WI38 (cell line): ENCODE results near the gene MAGIX.
"Not testable (repeated sequence)": the region's sequence is repeated elsewhere in the genome, so short reads cannot be mapped to it uniquely, and the experiment has no call there.

Experiments used
- H3K4me3 ChIP-seq: 2 replicates; pipeline ENCODE4 v1.5.1; 2011; ENCODE audit warnings: low read depth, mild to moderate bottlenecking, control low read depth, low read length
- TF ChIP-seq, protein P1 (sequence below): IDR thresholded peaks from 2 replicates; pipeline ENCODE4 v1.5.1; 2012; ENCODE audit warnings: low read depth, mild to moderate bottlenecking, control low read depth, low read length

MAGIX gene

GRCh38 chrX:49162620-49163019, at the start of gene MAGIX:
Gene MAGIX, plus strand, starts transcription at chrX:49162758. Its CDS starts 132 bp downstream, at chrX:49162890.
- TF ChIP-seq, protein P1, sequence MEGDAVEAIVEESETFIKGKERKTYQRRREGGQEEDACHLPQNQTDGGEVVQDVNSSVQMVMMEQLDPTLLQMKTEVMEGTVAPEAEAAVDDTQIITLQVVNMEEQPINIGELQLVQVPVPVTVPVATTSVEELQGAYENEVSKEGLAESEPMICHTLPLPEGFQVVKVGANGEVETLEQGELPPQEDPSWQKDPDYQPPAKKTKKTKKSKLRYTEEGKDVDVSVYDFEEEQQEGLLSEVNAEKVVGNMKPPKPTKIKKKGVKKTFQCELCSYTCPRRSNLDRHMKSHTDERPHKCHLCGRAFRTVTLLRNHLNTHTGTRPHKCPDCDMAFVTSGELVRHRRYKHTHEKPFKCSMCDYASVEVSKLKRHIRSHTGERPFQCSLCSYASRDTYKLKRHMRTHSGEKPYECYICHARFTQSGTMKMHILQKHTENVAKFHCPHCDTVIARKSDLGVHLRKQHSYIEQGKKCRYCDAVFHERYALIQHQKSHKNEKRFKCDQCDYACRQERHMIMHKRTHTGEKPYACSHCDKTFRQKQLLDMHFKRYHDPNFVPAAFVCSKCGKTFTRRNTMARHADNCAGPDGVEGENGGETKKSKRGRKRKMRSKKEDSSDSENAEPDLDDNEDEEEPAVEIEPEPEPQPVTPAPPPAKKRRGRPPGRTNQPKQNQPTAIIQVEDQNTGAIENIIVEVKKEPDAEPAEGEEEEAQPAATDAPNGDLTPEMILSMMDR = no peak
- 0 out of 2 replicates have a peak within 1 kb of the TSS, but pooled peaks have one; percentile 22 for H3K4me3 ChIP-seq

DNA sequence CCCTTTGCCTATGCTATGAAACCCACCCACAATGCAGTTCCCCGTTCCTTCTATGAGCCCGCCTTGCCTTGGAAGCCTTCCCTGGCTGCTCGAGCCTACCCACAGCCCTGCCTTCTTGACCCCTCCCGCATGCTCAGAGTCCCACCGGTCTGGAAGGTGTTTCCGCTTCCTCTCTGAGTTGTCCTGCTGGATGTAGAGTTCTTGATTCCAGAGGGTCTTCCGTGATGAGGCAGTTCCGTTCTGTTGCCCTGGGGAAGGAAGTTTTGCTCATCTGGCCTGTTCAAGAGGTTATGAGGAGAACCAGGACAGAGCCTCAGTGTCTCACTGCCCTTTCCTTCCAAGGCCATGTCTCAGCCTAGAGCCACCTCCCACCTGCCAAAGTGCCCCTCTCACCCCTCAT, 46.5 kb upstream of the MAGIX start:
- H3K4me3 ChIP-seq = no peak overlapping the region
- TF ChIP-seq, protein P1 = no peak

DNA sequence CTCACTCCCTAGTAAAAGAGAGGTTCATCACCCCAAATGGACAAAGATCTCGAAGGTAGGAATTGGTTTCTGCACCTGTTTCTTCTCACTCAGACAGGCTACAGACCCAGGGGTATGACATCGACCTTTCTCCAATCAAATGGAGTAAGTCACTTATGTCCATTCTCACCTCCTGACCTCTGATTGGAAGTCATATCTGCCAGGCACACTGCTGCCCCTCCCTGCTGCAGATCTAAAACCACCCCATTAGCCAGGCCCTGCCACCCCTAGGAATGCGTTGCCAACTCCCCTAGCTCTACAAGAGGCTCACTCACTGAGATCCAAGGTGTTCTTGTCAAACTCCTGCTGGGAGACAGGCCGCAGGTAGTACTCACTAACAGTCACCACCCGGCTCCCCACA, 45.8 kb upstream of the MAGIX start:
- H3K4me3 ChIP-seq = no peak overlapping the region
- TF ChIP-seq, protein P1 = no peak

GRCh38 chrX:49117581-49117980, 45.0 kb upstream of the MAGIX start:
- TF ChIP-seq, protein P1 = no peak
- H3K4me3 ChIP-seq = no peak overlapping the region

DNA sequence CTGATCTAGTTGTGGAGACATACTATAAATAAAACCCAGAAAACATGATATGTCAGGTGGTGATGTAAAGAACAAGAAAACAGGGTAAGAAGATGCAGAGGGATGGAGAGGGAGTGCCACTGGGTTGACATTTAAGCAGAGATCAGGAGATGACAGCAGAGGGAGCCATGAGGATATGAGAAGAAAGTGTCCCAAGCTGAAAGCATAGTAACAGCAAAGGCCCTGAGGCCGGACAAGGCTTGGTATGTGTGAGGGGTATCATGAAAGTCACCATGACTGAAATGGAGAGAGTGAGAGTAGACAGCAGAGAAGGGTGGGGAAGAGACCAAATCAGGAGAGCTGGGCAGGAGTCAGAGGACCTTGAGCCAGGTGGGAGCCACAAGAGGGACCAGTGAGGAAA, 42.5 kb upstream of the MAGIX start:
- TF ChIP-seq, protein P1 = no peak
- no peak overlapping the region for H3K4me3 ChIP-seq

GRCh38 chrX:49122499-49122898, 40.1 kb upstream of the MAGIX start:
- H3K4me3 ChIP-seq = peak overlapping the region; percentile 81
- TF ChIP-seq, protein P1 = no peak

GRCh38 chrX:49127742-49128258, 34.8 kb upstream of the MAGIX start:
- not testable (repeated sequence) for H3K4me3 ChIP-seq

DNA sequence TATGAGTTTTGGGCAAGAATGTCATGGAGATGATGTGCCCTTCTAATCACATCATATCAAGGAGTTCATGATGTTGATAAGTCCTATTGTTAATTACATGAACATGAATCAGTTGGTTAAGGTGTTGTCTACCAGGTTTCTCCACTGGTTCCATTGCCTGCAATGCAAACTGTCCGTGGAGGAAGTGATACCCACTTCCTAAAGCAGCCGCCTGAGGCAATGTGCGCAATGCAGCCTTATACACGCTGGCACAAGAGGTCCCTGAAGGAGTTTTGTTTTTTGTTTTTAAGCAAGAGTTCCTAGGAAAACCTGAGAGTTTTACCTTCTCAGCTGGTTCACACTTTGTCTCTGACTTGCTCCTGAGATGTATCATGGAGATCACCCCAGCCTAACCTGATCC, 33.1 kb upstream of the MAGIX start:
- TF ChIP-seq, protein P1 = no peak
- H3K4me3 ChIP-seq = no peak overlapping the region

DNA sequence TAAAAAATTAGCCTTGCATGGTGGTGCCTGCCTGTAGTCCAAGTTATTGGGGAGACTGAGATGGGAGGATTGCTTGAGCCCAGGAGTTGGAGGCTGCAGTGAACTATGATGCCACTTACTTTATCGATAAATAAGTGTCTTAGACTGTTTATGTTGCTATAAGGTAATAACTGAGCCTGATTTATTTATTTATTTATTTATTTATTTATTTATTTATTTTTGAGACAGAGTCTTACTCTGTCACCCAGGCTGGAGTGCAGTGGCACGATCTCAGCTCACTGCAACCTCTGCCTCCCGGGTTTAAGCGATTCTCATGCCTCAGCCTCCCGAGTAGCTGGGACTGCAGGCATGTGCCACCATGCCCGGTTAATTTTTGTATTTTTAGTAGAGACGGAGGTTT, 30.3 kb upstream of the MAGIX start:
- not testable (repeated sequence) for H3K4me3 ChIP-seq
